Mesenchymal stem cell (in vitro differentiated cells and primary cell): ENCODE results near the gene RBBP8NL.

Source experiments
- DNase-seq: peaks from one replicate; pipeline ENCODE4 v3.0.0-alpha.2; 2013
- H2AFZ ChIP-seq: one replicate; pipeline ENCODE4 v1.6.1; 2013; ENCODE audit warnings: low read depth, mild to moderate bottlenecking, control low read depth, inconsistent platforms, low read length, moderate library complexity
- H2AK5ac ChIP-seq: 2 replicates; pipeline ENCODE4 v1.6.1; 2013; ENCODE audit warnings: low read length, moderate library complexity, mild to moderate bottlenecking, inconsistent platforms; ENCODE audit not compliant: severe bottlenecking
- H2BK120ac ChIP-seq: one replicate; pipeline ENCODE4 v1.6.1; 2013; ENCODE audit warnings: low read depth, mild to moderate bottlenecking, inconsistent platforms, low read length, moderate library complexity
- H2BK12ac ChIP-seq, 2 experiments: one replicate each; pipeline ENCODE4 v1.6.1; 2013; ENCODE audit warnings: inconsistent platforms in 2 of 2, low read length in 2 of 2, mild to moderate bottlenecking in 2 of 2, moderate library complexity in 2 of 2, control low read depth in 1 of 2
- H2BK15ac ChIP-seq: one replicate; pipeline ENCODE4 v1.6.1; 2013; ENCODE audit warnings: mild to moderate bottlenecking, low read depth, inconsistent platforms; ENCODE audit not compliant: poor library complexity, severe bottlenecking
- H2BK5ac ChIP-seq: 2 replicates; pipeline ENCODE4 v1.6.1; 2013; ENCODE audit warnings: low read depth, mild to moderate bottlenecking, low read length, control low read depth, inconsistent platforms; ENCODE audit not compliant: poor library complexity, severe bottlenecking
- H3K14ac ChIP-seq, 2 experiments: one replicate each; pipeline ENCODE4 v1.6.1; 2013; ENCODE audit warnings: inconsistent platforms in 2 of 2, low read length in 2 of 2, control low read depth in 1 of 2, mild to moderate bottlenecking in 1 of 2, moderate library complexity in 1 of 2
- H3K18ac ChIP-seq, 2 experiments: one replicate each; pipeline ENCODE4 v1.6.1; 2013; ENCODE audit warnings: inconsistent platforms in 2 of 2, low read length in 2 of 2, control low read depth in 1 of 2, low read depth in 1 of 2, mild to moderate bottlenecking in 1 of 2
- H3K23ac ChIP-seq, 2 experiments: one replicate each; pipeline ENCODE4 v1.6.1; 2013; ENCODE audit warnings: inconsistent platforms in 2 of 2, low read length in 2 of 2, mild to moderate bottlenecking in 2 of 2, moderate library complexity in 2 of 2, control low read depth in 1 of 2
- H3K27ac ChIP-seq: 2 replicates; pipeline ENCODE4 v1.5.1; 2013; ENCODE audit warnings: mild to moderate bottlenecking, moderate library complexity, low read length, control low read depth, inconsistent platforms; ENCODE audit not compliant: poor library complexity, severe bottlenecking
- H3K27me3 ChIP-seq, 2 experiments: 2 replicates each; pipeline versions ENCODE4 v1.6.1 to v1.7.0; 2013; ENCODE audit warnings: low read length in 2 of 2, mild to moderate bottlenecking in 2 of 2, moderate library complexity in 2 of 2, control low read depth in 1 of 2, inconsistent platforms in 1 of 2; ENCODE audit not compliant: control insufficient read depth in 1 of 2, insufficient read depth in 1 of 2
- H3K36me3 ChIP-seq, 2 experiments: 2 replicates each; pipeline versions ENCODE4 v1.6.1 to v1.7.0; 2013; ENCODE audit warnings: low read length in 2 of 2, control low read depth in 1 of 2, inconsistent platforms in 1 of 2, low read depth in 1 of 2, mild to moderate bottlenecking in 1 of 2; ENCODE audit not compliant: insufficient read depth in 2 of 2, control insufficient read depth in 1 of 2
- H3K4ac ChIP-seq, 2 experiments: one replicate each; pipeline ENCODE4 v1.6.1; 2013; ENCODE audit warnings: inconsistent platforms in 2 of 2, low read length in 2 of 2, mild to moderate bottlenecking in 2 of 2, moderate library complexity in 2 of 2, control low read depth in 1 of 2, low read depth in 1 of 2
- H3K4me1 ChIP-seq: 2 replicates; pipeline ENCODE4 v1.6.1; 2013; ENCODE audit warnings: low read depth, low read length, control low read depth; ENCODE audit not compliant: control insufficient read depth, insufficient read depth
- H3K4me2 ChIP-seq: 2 replicates; pipeline ENCODE4 v1.6.1; 2013; ENCODE audit warnings: low read length, mild to moderate bottlenecking, inconsistent platforms; ENCODE audit not compliant: poor library complexity, severe bottlenecking
- H3K4me3 ChIP-seq, 2 experiments: 2 replicates each; pipeline versions ENCODE4 v1.5.1 to v1.7.0; 2013; ENCODE audit warnings: low read length in 2 of 2, mild to moderate bottlenecking in 2 of 2, control low read depth in 1 of 2, low read depth in 1 of 2; ENCODE audit not compliant: insufficient read depth in 1 of 2
- H3K79me1 ChIP-seq: replicated peaks from 2 replicates; pipeline ENCODE4 v1.6.1; 2013; ENCODE audit warnings: mild to moderate bottlenecking, control low read depth, low read length, inconsistent platforms; ENCODE audit not compliant: poor library complexity, severe bottlenecking
- H3K9ac ChIP-seq: 2 replicates; pipeline ENCODE4 v1.7.0; 2013; ENCODE audit warnings: mild to moderate bottlenecking, low read length, moderate library complexity
- H3K9me3 ChIP-seq: 2 replicates; pipeline ENCODE4 v1.7.0; 2013; ENCODE audit warnings: mild to moderate bottlenecking, low read length; ENCODE audit not compliant: control insufficient read depth
- H4K8ac ChIP-seq: one replicate; pipeline ENCODE4 v1.6.1; 2013; ENCODE audit warnings: inconsistent platforms, mild to moderate bottlenecking, low read length, moderate library complexity
- H4K91ac ChIP-seq: one replicate; pipeline ENCODE4 v1.6.1; 2013; ENCODE audit warnings: mild to moderate bottlenecking, low read length, inconsistent platforms
- WGBS: methylation state at CpG from one replicate; pipeline ENCODE4 v1.1.7; 2013; ENCODE audit warnings: mixed read lengths; 5-methylcytosine and 5-hydroxymethylcytosine counted together

RBBP8NL gene

GRCh38 chr20:62421716-62421990 lies 5.7 kb downstream of the RBBP8NL start:
- no peak overlapping the region for H2BK12ac ChIP-seq
- H3K9ac ChIP-seq, result no peak overlapping the region
- H4K91ac ChIP-seq, result peak overlapping the region; percentile 45
- no peaks in the 10 kb centered on the region for H3K9me3 ChIP-seq
- no peaks in the 10 kb centered on the region for H3K36me3 ChIP-seq
- H3K23ac ChIP-seq, result no peak overlapping the region
- peaks cover 7 to 68% of the 10 kb centered on the region in 2 experiments for H3K27me3 ChIP-seq
- H4K8ac ChIP-seq, result no peak overlapping the region
- H3K27ac ChIP-seq, result no peak overlapping the region
- no peak overlapping the region for H3K4me3 ChIP-seq
- H2BK15ac ChIP-seq, result no peak overlapping the region
- H2AFZ ChIP-seq, result no peak overlapping the region
- H3K14ac ChIP-seq, result no peak overlapping the region
- WGBS, result 84% methylated on average over 6 of the region's 6 CpGs
- no peak overlapping the region for H3K4ac ChIP-seq
- H2BK120ac ChIP-seq, result no peak overlapping the region
- no peak for DNase-seq
- H2AK5ac ChIP-seq, result no peak overlapping the region
- no peak overlapping the region for H3K4me2 ChIP-seq
- no peak overlapping the region for H3K18ac ChIP-seq
- peaks cover 3% of the 10 kb centered on the region for H3K4me1 ChIP-seq
- no peak overlapping the region for H2BK5ac ChIP-seq
- no peaks in the 10 kb centered on the region for H3K79me1 ChIP-seq

DNA sequence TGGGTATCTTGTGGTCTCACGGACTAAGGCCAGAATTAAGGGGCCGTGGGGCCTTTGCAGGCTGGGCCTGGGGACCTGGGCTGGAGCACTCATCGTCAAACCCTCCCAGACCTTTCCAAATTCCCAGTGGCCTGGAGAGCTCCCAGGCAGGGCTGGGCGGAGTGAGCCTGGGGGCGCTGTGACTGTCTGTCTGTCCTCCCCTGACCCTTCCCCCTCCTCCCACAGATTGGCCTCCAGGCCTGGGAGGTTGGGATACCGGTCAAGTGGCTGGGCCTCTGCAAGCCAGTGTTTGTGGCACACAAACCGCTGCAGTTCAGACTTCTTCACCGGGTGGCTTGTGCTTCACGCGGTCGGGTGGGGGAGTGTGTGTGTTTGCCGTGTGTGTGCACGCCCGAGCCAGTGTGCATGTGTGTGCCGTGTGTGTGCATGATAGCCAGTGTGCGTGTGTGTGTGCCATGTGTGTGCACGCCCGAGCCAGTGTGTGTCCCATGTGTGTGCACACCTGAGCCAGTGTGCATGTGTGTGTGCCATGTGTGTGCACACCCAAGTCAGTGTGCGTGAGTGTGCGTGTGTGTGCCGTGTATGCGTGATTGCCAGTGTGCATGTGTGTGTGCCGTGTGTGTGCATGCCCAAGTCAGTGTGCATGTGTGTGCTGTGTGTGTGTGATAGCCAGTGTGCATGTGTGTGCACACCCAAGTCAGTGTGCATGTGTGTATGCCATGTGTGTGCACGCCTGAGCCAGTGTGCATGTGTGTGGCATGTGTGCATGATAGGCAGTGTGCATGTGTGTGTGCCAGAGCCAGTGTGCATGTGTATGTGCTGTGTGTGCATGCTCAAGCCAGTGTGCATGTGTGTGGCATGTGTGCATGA lies 6.3 kb downstream of the RBBP8NL start:
- H4K8ac ChIP-seq, result no peak overlapping the region
- H3K4me2 ChIP-seq, result no peak overlapping the region
- H2BK120ac ChIP-seq, result no peak overlapping the region
- H3K79me1 ChIP-seq, result no peaks in the 10 kb centered on the region
- no peak overlapping the region for H3K4ac ChIP-seq
- DNase-seq, result no peak
- no peak overlapping the region for H3K18ac ChIP-seq
- no peak overlapping the region for H3K9ac ChIP-seq
- no peak overlapping the region for H2BK15ac ChIP-seq
- no peak overlapping the region for H2AFZ ChIP-seq
- H3K14ac ChIP-seq, result peak overlapping the region in 1 of 2 experiments; percentile 28
- H2BK5ac ChIP-seq, result no peak overlapping the region
- no peaks in the 10 kb centered on the region for H3K36me3 ChIP-seq
- no peak overlapping the region for H3K4me3 ChIP-seq
- H2BK12ac ChIP-seq, result no peak overlapping the region
- H2AK5ac ChIP-seq, result no peak overlapping the region
- WGBS, result 83% methylated on average over 24 of the region's 24 CpGs
- H4K91ac ChIP-seq, result peak overlapping the region; percentile 45
- no peak overlapping the region for H3K23ac ChIP-seq
- H3K27ac ChIP-seq, result no peak overlapping the region
- H3K4me1 ChIP-seq, result peaks cover 1% of the 10 kb centered on the region
- no peaks in the 10 kb centered on the region for H3K9me3 ChIP-seq
- H3K27me3 ChIP-seq, result peaks cover 4 to 64% of the 10 kb centered on the region in 2 experiments

DNA sequence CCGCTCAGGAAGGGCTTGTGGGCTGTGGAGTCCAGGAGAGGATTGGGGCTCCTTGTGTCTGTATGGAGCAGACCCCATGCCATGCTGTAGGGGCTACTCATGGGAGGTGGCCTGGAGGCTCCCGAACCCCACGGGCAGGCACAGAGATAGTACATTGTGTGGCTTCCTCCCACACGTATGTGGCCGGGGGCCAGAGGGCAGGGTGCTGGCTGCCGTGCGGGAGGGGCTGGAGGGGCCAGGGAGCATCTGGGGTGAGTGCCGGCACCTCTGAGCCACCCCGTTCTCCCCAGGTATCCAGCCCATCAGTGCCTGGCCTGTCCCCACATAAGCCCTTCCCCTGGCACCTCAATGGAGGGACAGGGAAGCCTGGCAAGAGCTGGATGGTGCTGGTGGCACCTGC lies 7.6 kb downstream of the RBBP8NL start:
- Histone ChIP-seq H3K27ac (no peak overlapping the region), H2AFZ (no peak overlapping the region), H3K4me1 (peaks cover 3% of the 10 kb centered on the region), H2BK120ac (no peak overlapping the region), H3K36me3 (no peaks in the 10 kb centered on the region), H3K4me2 (no peak overlapping the region), H3K23ac (no peak overlapping the region), H3K27me3 (peaks cover 7 to 62% of the 10 kb centered on the region in 2 experiments), H3K4me3 (no peak overlapping the region), H3K18ac (no peak overlapping the region), H3K9me3 (no peaks in the 10 kb centered on the region), H3K4ac (no peak overlapping the region), H2BK12ac (no peak overlapping the region), H3K9ac (no peak overlapping the region), H2BK5ac (no peak overlapping the region), H4K8ac (no peak overlapping the region), H4K91ac (no peak overlapping the region), H3K14ac (no peak overlapping the region), H2BK15ac (no peak overlapping the region), H2AK5ac (no peak overlapping the region), H3K79me1 (no peaks in the 10 kb centered on the region)
- WGBS, result 84% methylated on average over 9 of the region's 9 CpGs
- no peak for DNase-seq

GRCh38 chr20:62418709-62419487 lies 8.4 kb downstream of the RBBP8NL start:
- H3K4me2 ChIP-seq, result no peak overlapping the region
- H3K23ac ChIP-seq, result no peak overlapping the region
- no peak for DNase-seq
- no peak overlapping the region for H3K27ac ChIP-seq
- no peak overlapping the region for H2BK120ac ChIP-seq
- no peaks in the 10 kb centered on the region for H3K9me3 ChIP-seq
- H3K4ac ChIP-seq, result no peak overlapping the region
- H4K91ac ChIP-seq, result no peak overlapping the region
- H2AK5ac ChIP-seq, result no peak overlapping the region
- H2BK12ac ChIP-seq, result no peak overlapping the region
- no peak overlapping the region for H2AFZ ChIP-seq
- H2BK15ac ChIP-seq, result no peak overlapping the region
- H3K18ac ChIP-seq, result no peak overlapping the region
- H3K9ac ChIP-seq, result no peak overlapping the region
- no peak overlapping the region for H3K14ac ChIP-seq
- no peak overlapping the region for H3K4me3 ChIP-seq
- H3K36me3 ChIP-seq, result no peaks in the 10 kb centered on the region
- no peak overlapping the region for H4K8ac ChIP-seq
- H3K4me1 ChIP-seq, result peaks cover 2% of the 10 kb centered on the region
- H2BK5ac ChIP-seq, result no peak overlapping the region
- H3K27me3 ChIP-seq, result peaks cover 7 to 59% of the 10 kb centered on the region in 2 experiments
- 82% methylated on average over 19 of the region's 19 CpGs for WGBS
- H3K79me1 ChIP-seq, result no peaks in the 10 kb centered on the region
